ENCODE measurements around the gene CHST11. TPM values are rescaled to one million over a fixed set of nuclear protein-coding genes. Genes with fewer than 3 reads are reported as not detected.

CHST11 gene
- total RNA-seq, 2 donors from 2014 or later, result 7.8 to 11.9 TPM

- Histone ChIP-seq H3K4me1 (peaks cover 0 to 22% of the 10 kb centered on the region in 2 donors), H3K9me3 (no peaks in the 10 kb centered on the region), H3K27me3 (no peaks in the 10 kb centered on the region), H3K36me3 (no peaks in the 10 kb centered on the region), H3K4me3 (no peak overlapping the region), H3K27ac (peak overlapping the region; percentile 23 to 43)
- DNase-seq (ENCODE audit: low spot score), result no peak
- no peak for TF ChIP-seq CTCF (IDR thresholded peaks at IDR 0.05)
Measured at GRCh38 chr12:104627231-104627989, 170.7 kb downstream of the CHST11 start.

GRCh38 chr12:104627990-104628830 lies 171.5 kb downstream of the CHST11 start:
- peaks cover 0 to 30% of the 10 kb centered on the region in 2 donors for H3K4me1 ChIP-seq
- peak overlapping the region; percentile 23 to 43 for H3K27ac ChIP-seq
- DNase-seq (ENCODE audit: low spot score), result no peak

GRCh38 chr12:104628831-104629135 lies 172.0 kb downstream of the CHST11 start:
- no peak overlapping the region for H3K27ac ChIP-seq
- peaks cover 0 to 30% of the 10 kb centered on the region in 2 donors for H3K4me1 ChIP-seq
- DNase-seq (ENCODE audit: low spot score), result no peak
- no peaks in the 10 kb centered on the region for H3K27me3 ChIP-seq
- H3K9me3 ChIP-seq, result no peaks in the 10 kb centered on the region
- H3K36me3 ChIP-seq, result no peaks in the 10 kb centered on the region
- TF ChIP-seq CTCF (IDR thresholded peaks at IDR 0.05), result no peak
- H3K4me3 ChIP-seq, result no peak overlapping the region

More at GRCh38 chr12:104627990-104628830, 171.5 kb downstream of the CHST11 start:
- Histone ChIP-seq H3K27me3 (no peaks in the 10 kb centered on the region), H3K9me3 (no peaks in the 10 kb centered on the region), H3K36me3 (no peaks in the 10 kb centered on the region), H3K4me3 (no peak overlapping the region)
- no peak for TF ChIP-seq CTCF (IDR thresholded peaks at IDR 0.05)

- Histone ChIP-seq H3K4me1 (peaks cover 0 to 30% of the 10 kb centered on the region in 2 donors), H3K27me3 (no peaks in the 10 kb centered on the region), H3K9me3 (no peaks in the 10 kb centered on the region), H3K36me3 (no peaks in the 10 kb centered on the region), H3K27ac (no peak overlapping the region), H3K4me3 (no peak overlapping the region)
- no peak for DNase-seq (ENCODE audit: low spot score)
- no peak for TF ChIP-seq CTCF (IDR thresholded peaks at IDR 0.05)
Measured at GRCh38 chr12:104630230-104630670, 173.5 kb downstream of the CHST11 start.

GRCh38 chr12:104631867-104632266 lies 175.1 kb downstream of the CHST11 start:
- H3K9me3 ChIP-seq, result no peaks in the 10 kb centered on the region
- peaks cover 0 to 25% of the 10 kb centered on the region in 2 donors for H3K4me1 ChIP-seq
- no peaks in the 10 kb centered on the region for H3K27me3 ChIP-seq
- no peak overlapping the region for H3K4me3 ChIP-seq
- H3K27ac ChIP-seq, result no peak overlapping the region
- no peak for DNase-seq (ENCODE audit: low spot score)
- no peak for TF ChIP-seq CTCF (IDR thresholded peaks at IDR 0.05)
- H3K36me3 ChIP-seq, result no peaks in the 10 kb centered on the region

Data from right atrium auricular region (tissue), 2 donors.